ENCODE measurements around the gene NYNRIN.
"Not testable (repeated sequence)": the region's sequence is repeated elsewhere in the genome, so short reads cannot be mapped to it uniquely, and the experiment has no call there.

Gene NYNRIN

DNA sequence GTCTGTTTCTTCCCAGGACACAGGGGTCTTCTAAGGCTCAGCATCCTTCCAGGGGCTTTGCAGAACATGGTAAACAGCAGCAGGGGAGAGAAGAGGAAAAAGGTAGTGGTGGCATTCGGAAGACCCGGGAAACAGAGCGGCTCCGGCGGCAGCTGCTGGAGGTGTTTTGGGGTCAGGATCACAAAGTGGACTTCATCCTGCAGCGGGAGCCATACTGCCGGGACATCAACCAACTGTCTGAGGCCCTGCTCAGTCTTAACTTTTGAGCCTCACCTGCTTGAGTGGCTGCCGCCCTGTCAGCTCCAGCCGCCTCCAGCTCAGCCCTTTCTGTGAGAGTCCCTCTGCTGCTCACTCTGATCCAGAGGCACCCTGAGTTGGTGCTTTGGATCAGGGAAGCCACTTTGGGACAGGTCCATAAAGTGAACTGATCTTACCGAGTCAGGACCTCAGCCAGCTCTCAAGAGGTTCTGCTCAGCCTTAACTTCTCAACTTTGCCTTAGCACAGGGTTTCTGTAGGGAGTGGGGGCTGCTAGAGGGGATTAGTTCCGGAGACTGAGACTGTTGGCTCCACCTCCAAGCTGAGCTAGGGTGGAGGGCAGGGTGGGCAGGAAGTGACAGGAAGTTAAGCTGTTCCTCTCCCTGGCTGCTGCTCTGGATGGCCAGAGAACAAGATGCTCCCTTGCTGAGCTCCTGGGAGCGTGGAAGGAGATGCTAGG lies 38.4 kb downstream of the NYNRIN start:
- DNase-seq, result no peak
- intact Hi-C loops (cut with DNase I), result loop anchor here (5.0 kb wide), 1 partner anchor 105 kb away; no protein-coding TSS in a partner anchor

DNA sequence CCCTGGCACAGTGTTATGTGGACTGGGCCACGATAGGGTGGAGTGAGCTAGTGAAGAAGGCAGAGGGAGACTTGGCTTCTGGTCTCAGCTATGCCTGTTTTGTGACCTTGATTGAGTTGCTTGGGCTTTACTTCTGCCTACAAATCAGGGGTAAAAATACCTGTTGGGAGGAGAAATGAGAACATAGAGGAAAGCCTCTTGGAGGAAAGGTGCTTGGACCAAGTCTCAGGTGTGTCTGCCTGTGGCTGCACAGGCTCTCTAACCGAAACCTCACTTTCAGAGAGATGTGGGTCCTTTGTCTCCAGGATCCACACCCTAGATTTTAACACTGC lies 38.9 kb downstream of the NYNRIN start:
- DNase-seq, result no peak
- intact Hi-C loops (cut with DNase I), result loop anchor here (5.0 kb wide), 1 partner anchor 105 kb away; no protein-coding TSS in a partner anchor

DNA sequence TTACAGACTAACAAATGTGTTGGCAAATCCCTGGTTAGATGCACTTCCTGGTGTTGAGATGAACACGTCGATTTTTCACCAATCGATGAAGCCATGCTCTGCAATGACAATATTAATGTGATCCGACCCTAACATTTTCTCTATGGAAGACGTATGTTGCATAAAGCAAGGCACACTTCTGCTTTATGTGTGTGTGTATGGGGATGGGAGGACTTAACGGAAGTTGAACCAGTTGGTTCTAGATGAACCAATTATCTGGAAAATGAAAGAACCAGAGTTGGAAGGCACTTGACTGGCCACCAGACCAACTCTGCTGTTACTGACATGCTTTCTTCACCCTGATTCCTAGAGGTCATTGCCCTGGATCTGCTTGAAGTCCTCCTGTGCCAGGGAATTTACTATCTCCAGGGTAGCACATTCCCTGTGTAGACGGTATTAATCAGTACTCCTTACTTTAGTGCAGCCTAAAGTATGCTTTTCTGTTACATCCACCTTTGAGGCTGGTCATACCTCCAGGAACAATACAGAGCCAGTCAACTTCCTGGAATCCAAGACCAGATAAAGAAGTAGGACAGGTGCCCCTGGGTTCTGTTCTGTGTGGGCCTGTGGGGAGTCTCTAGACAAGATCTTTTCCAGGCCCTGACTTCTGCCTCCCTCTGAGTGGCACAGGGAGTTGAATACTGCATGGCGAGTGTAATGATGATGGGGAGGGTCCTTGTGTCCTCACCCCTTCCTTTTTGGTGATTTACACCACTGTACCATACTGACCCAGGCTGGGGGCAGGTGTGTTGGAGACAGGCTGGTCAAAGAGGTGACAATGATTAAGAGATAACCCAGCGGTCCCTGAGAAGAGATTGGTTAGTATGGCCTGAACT lies 39.7 kb downstream of the NYNRIN start:
- DNase-seq, result no peak
- intact Hi-C loops (cut with DNase I), result loop anchor here (5.0 kb wide), 1 partner anchor 106 kb away; no protein-coding TSS in a partner anchor

DNA sequence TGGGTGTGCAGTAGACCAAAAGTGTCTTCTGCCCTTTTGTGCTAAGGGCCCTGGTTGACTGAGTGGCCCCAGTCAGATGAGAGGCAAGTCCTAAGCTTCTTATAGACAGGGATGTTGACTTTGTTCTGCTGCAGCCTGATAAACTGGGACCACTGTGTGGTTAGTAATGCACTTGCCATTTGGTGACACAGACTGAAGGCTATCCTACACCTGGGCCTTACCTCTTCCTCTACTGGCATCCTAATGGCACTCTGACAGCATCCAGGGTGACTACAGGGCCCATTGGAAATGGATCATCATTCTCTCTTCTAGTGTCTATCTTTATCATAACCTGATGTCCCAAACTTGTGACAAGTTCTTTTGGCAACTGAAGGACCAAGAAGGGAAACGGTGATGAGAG lies 40.5 kb downstream of the NYNRIN start:
- no peak for DNase-seq
- intact Hi-C loops (cut with DNase I), result loop anchor here (5.0 kb wide), 1 partner anchor 107 kb away; no protein-coding TSS in a partner anchor

DNA sequence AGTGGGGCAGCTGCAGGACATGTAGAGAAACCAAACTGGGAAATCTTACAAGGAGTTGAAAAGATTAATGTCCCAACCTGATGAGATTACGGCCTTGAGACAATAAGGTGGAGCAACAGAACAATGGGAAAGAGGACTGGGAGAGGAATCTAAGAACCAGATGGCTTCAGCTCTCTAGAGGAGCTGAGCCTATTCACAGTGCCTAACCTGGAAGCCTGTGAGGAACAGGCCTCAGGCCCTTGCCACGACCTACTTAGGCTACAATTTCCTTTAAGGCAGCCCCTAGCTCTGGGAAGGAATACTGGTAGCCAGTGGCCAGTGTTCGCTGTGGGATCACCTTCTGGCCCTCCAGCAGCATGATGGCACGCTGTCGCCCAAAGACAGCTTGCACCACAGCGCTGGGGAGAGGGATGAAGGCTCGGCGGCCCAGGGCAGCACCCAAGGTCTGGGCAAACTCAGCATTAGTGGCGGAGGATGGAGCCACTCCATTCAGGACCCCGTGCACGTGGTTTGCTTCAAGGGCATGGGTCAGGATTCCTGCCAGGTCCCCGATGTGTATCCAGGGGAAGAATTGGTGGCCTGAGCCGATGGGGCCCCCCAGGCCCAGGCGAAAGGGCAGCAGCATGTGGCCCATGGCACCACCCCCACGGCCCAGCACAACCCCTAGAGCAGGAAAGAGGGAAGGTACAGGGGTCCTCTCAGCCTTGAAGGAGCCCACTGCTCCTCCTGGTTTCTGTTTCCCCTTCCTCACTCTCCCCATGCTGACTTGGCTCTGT lies 41.2 kb downstream of the NYNRIN start:
- no peak for DNase-seq
- intact Hi-C loops (cut with DNase I), result loop anchor here (5.0 kb wide), 2 partner anchors 108 to 198 kb away; partner anchors contain the start of gene TINF2

DNA sequence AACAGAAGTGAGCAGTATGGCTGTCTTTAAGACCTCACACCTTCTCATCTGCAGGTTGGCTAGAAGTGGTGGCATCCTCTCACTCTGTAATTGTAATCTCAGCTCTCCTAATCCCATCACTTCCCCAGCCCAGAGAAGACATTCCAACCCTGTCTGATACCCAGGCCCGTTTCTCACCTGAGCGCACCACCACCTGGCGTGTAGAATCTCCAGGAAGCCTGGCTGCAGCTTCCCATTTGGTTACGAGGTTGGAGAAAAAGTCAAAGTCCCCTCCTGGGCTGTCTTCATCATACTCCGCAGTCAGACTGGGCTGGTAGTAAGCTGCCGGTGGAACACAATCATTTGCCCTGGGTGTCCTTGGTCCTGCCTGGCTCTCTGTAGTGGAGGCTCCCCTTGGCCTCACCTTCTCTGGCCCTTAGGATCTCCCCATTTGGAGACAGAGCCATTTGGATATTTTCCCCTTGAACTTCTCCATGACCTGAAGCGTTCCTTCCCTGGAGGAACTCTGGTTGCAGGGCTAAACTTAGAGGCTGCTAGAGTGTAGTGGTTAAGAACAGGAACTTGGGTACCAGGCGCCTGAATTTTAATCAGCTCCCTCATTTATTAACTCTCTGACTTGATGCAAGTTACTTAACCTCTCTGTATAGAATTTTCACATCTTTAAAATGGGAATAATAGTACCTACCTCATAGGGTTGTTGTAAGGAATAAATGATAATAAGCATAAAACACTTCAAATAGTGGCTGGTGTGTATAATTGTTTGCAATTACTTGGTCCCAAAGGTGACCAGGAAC lies 42.0 kb downstream of the NYNRIN start:
- DNase-seq, result no peak
- intact Hi-C loops (cut with DNase I), result loop anchor here (5.0 kb wide), 1 partner anchor 199 kb away; the partner anchor contains the start of gene TINF2

DNA sequence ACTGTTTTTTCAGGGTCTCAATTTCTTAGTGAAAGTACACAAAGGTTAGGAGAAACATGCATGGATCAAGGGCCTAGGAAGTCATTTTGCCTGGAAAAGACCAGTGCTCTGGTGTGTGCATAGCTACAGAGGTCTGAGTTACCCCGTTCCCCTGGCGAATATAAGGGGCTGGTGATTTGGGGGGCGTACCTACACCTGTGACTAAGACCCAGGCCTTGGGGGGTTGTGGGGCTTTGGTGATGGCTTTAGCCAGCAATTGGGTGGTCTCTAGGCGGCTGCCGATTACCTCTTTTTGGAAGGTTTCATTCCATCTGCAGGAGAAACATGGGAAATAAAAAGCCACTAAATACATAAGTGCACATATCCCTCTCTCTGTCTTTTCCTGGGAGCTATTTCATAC lies 42.7 kb downstream of the NYNRIN start:
- DNase-seq, result no peak
- intact Hi-C loops (cut with DNase I), result loop anchor here (5.0 kb wide), 1 partner anchor 199 kb away; the partner anchor contains the start of gene TINF2

DNA sequence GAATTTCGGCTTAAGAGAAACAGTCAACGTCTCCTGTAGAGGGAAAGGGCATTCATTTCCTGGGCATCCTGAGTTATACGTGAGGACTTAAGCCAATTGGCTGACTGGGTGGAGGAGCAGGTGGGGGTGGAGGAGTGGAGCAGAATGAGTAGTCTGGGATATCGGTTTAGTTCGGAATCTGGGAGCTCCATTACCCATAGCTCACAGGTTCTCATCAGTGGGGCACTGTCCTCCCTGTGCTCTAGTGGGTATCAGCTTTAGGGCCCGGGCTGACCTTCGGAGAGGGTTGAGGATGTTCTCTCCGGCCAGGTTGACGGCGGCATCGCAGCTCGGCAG lies 43.1 kb downstream of the NYNRIN start:
- DNase-seq, result peak in 1 of 42 donors; percentile 15
- intact Hi-C loops (cut with DNase I), result loop anchor here (5.0 kb wide), 1 partner anchor 200 kb away; the partner anchor contains the start of gene TINF2

DNA sequence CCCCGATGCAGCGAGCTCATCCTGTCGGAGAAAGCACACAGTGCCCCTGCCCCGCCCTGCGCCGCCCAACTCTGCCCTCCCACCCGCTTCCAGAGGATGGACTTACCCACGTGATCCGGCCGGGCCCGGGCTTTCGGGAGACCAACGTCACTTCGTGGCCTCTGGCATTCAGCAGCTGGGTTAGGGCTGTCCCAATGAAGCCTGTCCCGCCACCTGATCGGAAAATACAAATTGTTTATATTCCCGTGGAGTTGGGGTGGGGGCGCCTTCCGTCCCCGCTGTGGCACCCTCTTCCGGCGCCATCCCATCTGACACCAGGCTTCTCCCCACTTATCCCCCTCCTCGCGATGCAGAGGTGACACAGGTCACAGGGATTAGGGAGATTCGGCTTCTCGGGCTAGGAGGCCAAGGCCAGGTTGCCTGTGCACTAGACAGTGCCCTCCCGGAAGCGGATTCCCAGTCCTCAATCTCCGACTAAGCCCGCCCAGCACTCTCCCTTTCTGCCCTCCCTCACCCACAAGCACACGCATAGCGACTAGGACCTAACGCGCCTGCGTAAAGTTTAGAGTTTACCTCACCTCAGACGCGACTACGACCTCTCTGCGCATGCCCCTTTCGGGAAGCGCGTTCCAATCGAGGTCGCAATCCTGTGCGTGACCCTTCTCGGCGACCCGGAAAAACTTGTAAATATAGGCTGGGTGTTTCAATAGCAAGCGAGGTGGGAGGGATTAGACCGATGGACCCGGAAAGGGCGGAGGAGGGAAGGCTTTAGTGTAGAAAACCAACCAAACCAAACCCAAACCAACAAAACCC lies 43.6 kb downstream of the NYNRIN start, which contains the start of gene SDR39U1:
Gene SDR39U1 (minus strand): TSS at position 537 of the 813 bp plus-strand sequence. CDS start 7 bp downstream, at position 530.
- intact Hi-C loops (cut with DNase I), result loop anchor here (5.0 kb wide), 1 partner anchor 200 kb away; the partner anchor contains the start of gene TINF2
- DNase-seq, result peak; percentile 93 to 99 (median 97)

DNA sequence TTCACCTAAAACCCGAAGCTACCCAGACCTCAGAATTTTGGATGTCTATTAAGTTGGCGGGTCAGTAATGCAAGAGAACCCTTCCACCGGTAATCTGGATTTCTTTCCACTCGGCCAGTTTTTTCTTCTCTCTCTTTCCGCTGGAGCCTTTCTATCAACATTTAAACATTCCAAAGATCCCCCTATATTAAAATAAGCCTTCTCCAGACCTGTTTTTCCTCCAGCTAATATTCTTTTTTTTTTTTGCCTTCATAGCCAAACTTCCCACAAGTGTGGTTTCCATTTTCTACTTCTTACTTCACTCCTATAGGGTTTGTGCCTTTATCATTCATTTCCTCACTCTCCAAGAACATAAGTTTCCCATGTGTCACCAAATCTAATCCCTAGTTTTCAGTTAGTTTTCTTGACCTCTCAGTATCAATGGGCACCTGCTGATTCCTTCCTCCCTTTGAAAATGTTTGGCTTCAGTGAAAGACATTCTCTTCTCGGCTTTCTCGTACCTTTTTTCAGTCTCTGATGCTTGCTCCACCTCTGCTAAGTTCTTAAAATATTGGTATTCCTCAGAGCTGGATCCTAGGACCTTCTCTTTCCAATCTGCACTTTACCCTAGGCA lies 44.4 kb downstream of the NYNRIN start:
- intact Hi-C loops (cut with DNase I), result loop anchor here (5.0 kb wide), 1 partner anchor 201 kb away; the partner anchor contains the start of gene TINF2

DNA sequence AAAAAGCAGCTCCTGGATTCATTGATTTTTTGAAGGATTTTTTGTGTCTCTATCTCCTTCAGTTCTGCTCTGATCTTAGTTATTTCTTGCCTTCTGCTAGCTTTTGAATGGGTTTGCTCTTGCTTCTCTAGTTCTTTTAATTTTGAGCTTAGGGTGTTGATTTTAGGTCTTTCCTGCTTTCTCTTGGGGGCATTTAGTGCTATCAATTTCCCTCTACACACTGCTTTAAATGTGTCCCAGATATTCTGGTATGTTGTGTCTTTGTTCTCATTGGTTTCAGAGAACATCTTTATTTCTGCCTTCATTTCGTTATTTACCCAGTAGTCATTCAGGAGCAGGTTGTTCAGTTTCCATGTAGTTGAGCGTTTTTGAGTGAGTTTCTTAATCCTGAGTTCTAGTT lies 52.0 kb downstream of the NYNRIN start:
- intact Hi-C loops (cut with DNase I); DNase-seq: not testable (repeated sequence)

More for the DNA sequence above, 44.4 kb downstream of the NYNRIN start:
- no peak for DNase-seq

DNA sequence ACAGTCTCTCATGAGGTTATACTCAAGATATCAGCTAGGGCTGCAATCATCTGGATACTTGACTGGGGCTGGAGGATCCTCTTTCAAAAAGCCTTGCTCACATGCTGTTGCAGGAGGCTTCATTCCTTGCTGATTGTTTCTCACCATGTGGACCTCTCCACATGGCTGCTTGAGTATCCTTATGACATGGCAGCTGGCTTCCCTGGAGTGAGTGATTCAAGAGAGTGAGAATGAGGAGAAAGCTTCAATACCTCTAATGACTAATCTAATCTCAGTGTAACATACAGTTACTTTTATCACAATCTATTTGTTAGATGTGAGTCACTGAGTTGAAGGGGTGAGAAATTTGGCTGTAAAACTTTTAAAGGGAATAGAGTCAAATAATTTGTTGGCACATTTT lies 58.2 kb downstream of the NYNRIN start:
- intact Hi-C loops (cut with DNase I), result no loop called here
- no peak for DNase-seq

DNA sequence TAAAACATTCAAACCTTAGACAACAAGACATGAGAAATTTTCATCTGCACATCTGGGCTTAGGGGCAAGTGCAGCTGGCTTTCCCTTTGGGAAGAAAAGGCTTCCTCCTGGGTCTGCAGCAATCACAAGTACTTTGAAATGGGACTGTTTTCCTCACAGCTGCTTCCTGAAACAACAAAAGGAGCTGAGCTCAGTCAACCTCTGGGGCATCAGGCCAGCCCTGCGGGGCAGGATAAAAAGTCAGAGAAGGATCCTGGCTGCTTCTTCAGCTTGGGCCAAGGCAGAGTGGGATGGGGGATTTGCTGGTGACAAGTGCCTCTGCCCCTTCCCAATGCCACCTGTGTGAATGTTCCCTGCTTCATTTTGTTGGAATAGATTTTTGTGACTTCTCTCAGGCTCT lies 59.9 kb downstream of the NYNRIN start:
- DNase-seq, result no peak
- intact Hi-C loops (cut with DNase I), result no loop called here

DNA sequence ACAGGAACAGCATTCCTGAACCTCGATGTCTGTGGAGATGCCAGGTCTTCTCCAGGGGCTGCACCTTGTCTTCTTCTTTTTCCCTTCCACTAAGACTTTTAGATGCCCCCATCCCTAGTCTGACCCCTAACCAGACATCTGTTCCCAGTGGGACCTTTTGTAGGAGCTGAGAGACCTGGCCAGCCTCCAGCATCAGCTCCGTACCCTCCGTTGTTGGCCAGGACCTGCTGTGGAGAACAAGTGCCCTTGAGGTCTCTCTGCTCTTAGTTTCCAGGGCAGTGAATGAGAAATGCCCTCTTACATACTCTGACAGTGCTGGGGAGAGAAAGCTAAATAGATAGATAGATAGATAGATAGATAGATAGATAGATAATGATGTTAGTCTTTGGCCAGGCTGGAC lies 60.5 kb downstream of the NYNRIN start:
- DNase-seq, result no peak
- intact Hi-C loops (cut with DNase I), result no loop called here

DNA sequence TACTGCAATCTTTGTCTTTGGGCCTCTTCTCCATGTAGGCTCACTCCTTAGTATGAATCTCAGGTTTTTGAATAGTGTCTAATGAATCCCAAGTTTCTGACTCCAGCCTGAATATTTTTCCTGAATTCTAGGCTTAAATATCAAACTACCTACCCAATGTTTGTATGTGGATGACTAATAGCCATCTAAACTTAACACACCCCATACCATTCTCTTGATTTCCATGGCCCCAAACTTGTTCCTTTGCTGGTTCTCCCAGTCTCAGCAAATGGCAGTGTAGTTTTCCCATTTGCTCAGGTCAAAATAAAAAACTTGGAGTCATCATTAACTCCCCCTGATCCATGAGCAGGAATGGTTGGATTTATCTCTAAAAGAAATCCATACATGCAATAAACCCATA lies 62.5 kb downstream of the NYNRIN start:
- no peak for DNase-seq
- intact Hi-C loops (cut with DNase I), result no loop called here

DNA sequence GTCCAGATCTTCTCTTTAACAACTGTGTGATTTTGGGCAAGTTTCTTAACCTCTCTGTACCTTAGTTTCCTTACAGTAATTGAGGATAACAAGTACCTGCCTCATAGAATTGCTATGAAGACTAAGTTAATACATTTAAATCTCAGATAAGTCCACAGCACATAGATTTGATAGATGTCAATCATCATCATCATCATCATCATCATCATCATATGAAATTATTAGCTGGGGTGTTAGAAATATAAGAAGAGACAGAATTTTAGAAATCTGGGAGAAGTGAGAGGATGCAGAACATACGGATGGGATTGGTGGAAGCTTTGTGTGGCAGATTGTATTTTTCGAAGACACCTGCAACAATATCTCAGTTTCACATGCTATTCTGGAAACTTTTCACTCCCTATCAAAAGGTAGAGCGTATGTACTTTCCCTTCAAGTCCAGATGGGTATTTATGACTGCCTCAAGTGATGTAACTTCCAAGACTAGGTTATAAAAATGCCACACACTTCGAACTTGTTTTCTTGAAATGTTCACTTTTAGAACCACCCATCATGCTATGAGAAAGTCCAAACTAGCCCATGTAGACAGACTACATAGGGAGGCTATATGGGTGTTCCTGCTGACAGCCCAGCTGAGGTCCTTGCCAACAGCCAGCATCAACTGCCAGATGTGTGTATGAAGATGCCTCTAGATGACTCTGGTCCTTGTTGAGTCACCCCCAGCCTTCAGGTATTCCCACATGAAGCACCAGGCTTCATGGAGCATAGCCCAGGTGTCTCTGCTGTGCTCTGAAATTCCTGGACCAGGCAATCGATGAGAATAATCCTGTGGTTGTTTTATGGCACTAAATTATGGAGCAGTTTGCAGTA lies 64.4 kb downstream of the NYNRIN start:
- intact Hi-C loops (cut with DNase I), result no loop called here
- no peak for DNase-seq
